ENCODE measurements around the gene CRIP2. TPM values are rescaled to one million over a fixed set of nuclear protein-coding genes. Genes with fewer than 3 reads are reported as not detected.

The CRIP2 gene
- total and polyA plus RNA-seq, 2 of the 4 experiments (the other 2 are of a cell fraction), result 18.1 to 123 TPM

GRCh38 chr14:105486974-105487448, 12.4 kb downstream of the CRIP2 start:
- Histone ChIP-seq H3K9ac (ENCODE audit: low read depth, low read length) (no peak overlapping the region), H3K4me3 (ENCODE audit: insufficient read depth, low read depth, low read length) (no peak overlapping the region), H3K4me2 (ENCODE audit: low read depth, low read length) (no peak overlapping the region), H3K36me3 (ENCODE audit: control insufficient read depth, insufficient read depth, low read length) (no peaks in the 10 kb centered on the region), H2BK5ac (ENCODE audit: low read depth, low read length, poor library complexity, severe bottlenecking) (no peak overlapping the region), H3K4me1 (ENCODE audit: control insufficient read depth, insufficient read depth, low read length) (peaks cover 6% of the 10 kb centered on the region), H3K4ac (ENCODE audit: low read depth, low read length) (no peak overlapping the region), H3K27me3 (ENCODE audit: control insufficient read depth, insufficient read depth, low read length) (peaks cover 25% of the 10 kb centered on the region; the same call in 1 of the 2 replicates), H2BK15ac (ENCODE audit: low read depth, low read length) (no peak overlapping the region), H3K9me3 (ENCODE audit: control insufficient read depth, insufficient read depth, low read length) (no peaks in the 10 kb centered on the region), H4K5ac (ENCODE audit: low read depth, low read length) (no peak overlapping the region), H2AK9ac (replicated peaks; ENCODE audit: low read depth, low read length, poor library complexity) (no peak overlapping the region), H2BK20ac (ENCODE audit: low read depth, low read length) (no peak overlapping the region), H3K14ac (replicated peaks; ENCODE audit: low read depth, low read length) (no peak overlapping the region), H3K27ac (ENCODE audit: insufficient read depth, low read length) (no peak overlapping the region), H2AK5ac (ENCODE audit: low read depth, low read length) (no peak overlapping the region), H3K9me1 (ENCODE audit: insufficient read depth, low read length) (peaks cover 4% of the 10 kb centered on the region; the same call in 1 of the 2 replicates), H3K56ac (ENCODE audit: extremely low read depth, insufficient read depth, low read length) (no peak overlapping the region), H3K18ac (ENCODE audit: low read depth, low read length) (no peak overlapping the region), H3K79me1 (ENCODE audit: low read depth in 1 of 2, low read length in 2 of 2) (peaks cover 0 to 4% of the 10 kb centered on the region in 2 experiments; a peak in 1 of 4 replicates), H4K91ac (ENCODE audit: insufficient read depth, low read depth, low read length) (no peak overlapping the region), H2AFZ (replicated peaks; ENCODE audit: low read length, poor library complexity) (peak overlapping the region; percentile 58), H4K8ac (ENCODE audit: low read depth in 2 of 2, low read length in 2 of 2) (no peak overlapping the region), H2BK120ac (ENCODE audit: low read depth, low read length) (no peak overlapping the region), H4K20me1 (ENCODE audit: insufficient read depth, low read length) (peaks cover 4% of the 10 kb centered on the region; the same call in 1 of the 2 replicates), H3K23ac (ENCODE audit: low read depth, low read length) (no peak overlapping the region)
- TF ChIP-seq CTCF (conservative IDR thresholded peaks at IDR 0.05; ENCODE audit: low read depth, low read length), result no peak
- no peak for TF ChIP-seq CHD1 (IDR thresholded peaks at IDR 0.05; ENCODE audit: low read depth, low read length)
- in situ Hi-C loops (cut with MboI; ENCODE audit: low sequenced_read_pairs), result no loop called here
- ChIA-PET POLR2A (ENCODE audit: unreplicated experiment) (no interaction called here), CTCF (interaction anchor here (1.0 kb wide), 1 partner anchor 17 kb away, joined by 3 read pairs; no protein-coding TSS in a partner anchor)
- dilution Hi-C loops (cut with HindIII; ENCODE audit: low sequenced_read_pairs, unreplicated experiment), result no loop called here
- intact Hi-C loops (cut with micrococcal nuclease), result no loop called here
- no peak for ATAC-seq (ENCODE audit: low read depth)
- 9% methylated on average over 39 of the region's 45 CpGs; no CpG with 5 or more reads in 1 of the 2 experiments for WGBS, 2 experiments (ENCODE audit: extremely low coverage in 2 of 2, insufficient read length in 1 of 2)
- no TSS peak for BruUV-seq (replicated peaks)
- no peak for DNase-seq
